GM12878 (cell line): ENCODE measurements around the gene CENATAC. TPM values are rescaled to one million over a fixed set of nuclear protein-coding genes. Genes with fewer than 3 reads are reported as not detected.

ENCODE experiments used
- ASH2L ChIP-seq: fragments of 300-600, 200-600 bp; sonication (generic); IDR thresholded peaks from 2 replicates; pipeline ENCODE4 v1.6.1; 2017; ENCODE audit warnings: low read depth, mild to moderate bottlenecking, borderline replicate concordance
- CHD2 ChIP-seq: IDR thresholded peaks from 2 replicates; pipeline ENCODE4 v1.6.1; 2011; ENCODE audit warnings: low read depth, low read length, improper control_type of control experiment, borderline replicate concordance
- CHD4 ChIP-seq: fragments of 200-600 bp; sonication (generic); IDR thresholded peaks from 2 replicates; pipeline ENCODE4 v1.6.1; 2016; ENCODE audit warnings: mild to moderate bottlenecking
- EGR1 ChIP-seq, 2 experiments: IDR thresholded peaks; 1 replicate in 1 of 2; 2 replicates in 1 of 2; pipeline ENCODE4 v1.6.1; 2011 to 2012; ENCODE audit warnings: low read depth in 2 of 2, low read length in 2 of 2, borderline replicate concordance in 1 of 2, mild to moderate bottlenecking in 1 of 2, moderate library complexity in 1 of 2
- HDAC2 ChIP-seq: fragments of 200-600 bp; sonication (generic); IDR thresholded peaks from 2 replicates; pipeline ENCODE4 v1.6.1; 2017
- MLLT1 ChIP-seq: fragments of 450-650 bp; IDR thresholded peaks from 2 replicates; pipeline ENCODE4 v1.6.1; 2016; ENCODE audit warnings: mild to moderate bottlenecking
- MYC ChIP-seq: IDR thresholded peaks from 2 replicates; pipeline ENCODE4 v1.6.1; 2011; ENCODE audit warnings: mild to moderate bottlenecking, low read length, moderate library complexity, inconsistent platforms; ENCODE audit not compliant: insufficient read depth, insufficient replicate concordance, insufficient read length, severe bottlenecking
- NBN ChIP-seq: fragments of 450-650 bp; IDR thresholded peaks from 2 replicates; pipeline ENCODE4 v1.6.1; 2016
- NFXL1 ChIP-seq: fragments of 450-650 bp; IDR thresholded peaks from 2 replicates; pipeline ENCODE4 v1.6.1; 2017; ENCODE audit warnings: antibody characterized with exemption, mild to moderate bottlenecking, borderline replicate concordance
- NFYA ChIP-seq: IDR thresholded peaks from 2 replicates; pipeline ENCODE4 v1.6.1; 2011; ENCODE audit warnings: low read depth, mild to moderate bottlenecking, low read length, improper control_type of control experiment, borderline replicate concordance
- PKNOX1 ChIP-seq: fragments of 450-650 bp; IDR thresholded peaks from 2 replicates; pipeline ENCODE4 v1.6.1; 2016; ENCODE audit warnings: mild to moderate bottlenecking
- RAD21 ChIP-seq: IDR thresholded peaks from 2 replicates; pipeline ENCODE4 v1.6.1; 2011; ENCODE audit warnings: mild to moderate bottlenecking, low read depth, low read length, moderate library complexity; ENCODE audit not compliant: insufficient read depth
- SPI1 ChIP-seq: IDR thresholded peaks from 2 replicates; pipeline ENCODE4 v1.6.1; 2011; ENCODE audit warnings: low read depth, mild to moderate bottlenecking, low read length, moderate library complexity, borderline replicate concordance; ENCODE audit not compliant: insufficient read depth
- SREBF1 ChIP-seq: IDR thresholded peaks from 2 replicates; pipeline ENCODE4 v1.6.1; 2012; ENCODE audit warnings: mild to moderate bottlenecking, low read length
- TBL1XR1 ChIP-seq: IDR thresholded peaks from 2 replicates; pipeline ENCODE4 v1.6.1; 2012; ENCODE audit warnings: low read depth, low read length, improper control_type of control experiment
- TCF3 ChIP-seq: IDR thresholded peaks from 2 replicates; pipeline ENCODE4 v1.6.1; 2012; ENCODE audit warnings: low read depth, mild to moderate bottlenecking, low read length, borderline replicate concordance; ENCODE audit not compliant: insufficient read depth
- ZBTB40 ChIP-seq: fragments of 450-650 bp; IDR thresholded peaks from 2 replicates; pipeline ENCODE4 v1.6.1; 2016; ENCODE audit warnings: mild to moderate bottlenecking, moderate library complexity, borderline replicate concordance
- polyA plus RNA-seq, 11 experiments: library from polyadenylated mRNA; depleted of rRNA in 4 of 11; unstranded in 6 of 11; stranded (reverse) in 5 of 11; fragments of >200 nt; fragmentation: Nextera tagmentation in 4 of 11; fragmentation: Illumina TruSeq in 1 of 11; extraction: Ambion mirVana in 4 of 11; extraction: Trizol in 1 of 11; gene quantifications; 1 replicate in 1 of 11; 2 replicates in 10 of 11; pipeline versions ENCODE4 v1.2.1 to v1.2.3, GENCODE V29; 2011 to 2016; ENCODE audit warnings: inconsistent platforms in 2 of 11, missing spikeins in 2 of 11, low read depth in 1 of 11
- total RNA-seq, 4 experiments: library from RNA; depleted of rRNA in 3 of 4; stranded (reverse); fragments of >200 nt in 3 of 4; fragmentation: Illumina TruSeq in 1 of 4; extraction: Trizol in 1 of 4; gene quantifications; 2 replicates each; pipeline versions ENCODE4 v1.2.1 to v1.2.3, GENCODE V29; 2013 to 2021
- TF ChIP-seq, protein P1 (sequence below): IDR thresholded peaks from 2 replicates; pipeline ENCODE4 v1.6.1; 2012; ENCODE audit warnings: low read length, inconsistent platforms

The CENATAC gene
- total and polyA plus RNA-seq, 10 of the 15 experiments (the other 5 are each of a cell fraction or from before 2014, with no cell fraction given): 4.8 to 37.1 (median 24.1) TPM

DNA sequence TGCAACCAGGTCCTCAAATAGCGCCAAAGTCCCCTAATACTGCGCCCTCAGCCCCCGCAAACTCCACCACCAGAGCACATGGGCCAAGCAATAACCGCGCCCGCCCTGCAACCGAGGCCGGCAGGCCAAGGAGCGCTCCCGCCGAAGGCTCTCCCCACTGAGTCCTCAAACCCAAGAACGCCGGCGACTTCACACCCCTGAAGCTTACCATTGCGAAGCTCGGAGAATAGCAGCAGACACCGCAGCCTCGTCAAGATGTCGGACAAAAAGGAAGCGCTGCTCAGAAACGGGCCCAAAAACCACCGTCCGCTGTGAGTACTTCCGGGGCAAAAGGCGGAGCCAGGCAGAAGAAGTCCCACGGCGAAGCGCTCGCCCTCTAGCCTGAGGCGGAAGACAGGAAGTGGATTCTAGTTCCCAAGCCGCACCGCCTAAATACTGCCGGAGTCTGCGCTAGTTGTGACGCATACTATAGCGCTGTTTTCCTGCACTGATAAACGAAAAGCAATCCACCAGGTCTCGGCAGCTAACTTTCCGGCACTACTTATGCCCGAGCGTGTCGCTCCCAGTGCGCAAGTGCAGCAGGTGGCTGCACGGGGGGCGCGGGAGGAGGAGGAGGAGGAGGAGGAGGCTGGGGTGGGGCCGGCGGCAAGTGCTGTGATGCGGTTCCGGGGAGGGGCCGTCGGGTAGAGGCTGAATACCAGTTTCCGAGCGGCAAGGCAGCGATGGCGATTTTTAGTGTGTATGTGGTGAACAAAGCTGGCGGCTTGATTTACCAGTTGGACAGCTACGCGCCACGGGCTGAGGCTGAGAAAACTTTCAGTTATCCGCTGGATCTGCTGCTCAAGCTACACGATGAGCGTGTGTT is 20.4 kb downstream of the CENATAC start, which contains the start of the genes RPS25 and TRAPPC4 (continued):
- peak; percentile 98 for TF ChIP-seq ZBTB40
- peak; percentile 44; the same call in 1 of the 2 replicates for TF ChIP-seq PKNOX1
- TF ChIP-seq CHD4: no peak
- TF ChIP-seq, protein P1, sequence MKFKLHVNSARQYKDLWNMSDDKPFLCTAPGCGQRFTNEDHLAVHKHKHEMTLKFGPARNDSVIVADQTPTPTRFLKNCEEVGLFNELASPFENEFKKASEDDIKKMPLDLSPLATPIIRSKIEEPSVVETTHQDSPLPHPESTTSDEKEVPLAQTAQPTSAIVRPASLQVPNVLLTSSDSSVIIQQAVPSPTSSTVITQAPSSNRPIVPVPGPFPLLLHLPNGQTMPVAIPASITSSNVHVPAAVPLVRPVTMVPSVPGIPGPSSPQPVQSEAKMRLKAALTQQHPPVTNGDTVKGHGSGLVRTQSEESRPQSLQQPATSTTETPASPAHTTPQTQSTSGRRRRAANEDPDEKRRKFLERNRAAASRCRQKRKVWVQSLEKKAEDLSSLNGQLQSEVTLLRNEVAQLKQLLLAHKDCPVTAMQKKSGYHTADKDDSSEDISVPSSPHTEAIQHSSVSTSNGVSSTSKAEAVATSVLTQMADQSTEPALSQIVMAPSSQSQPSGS: no peak
- TF ChIP-seq NFXL1: no peak
- TF ChIP-seq NFYA: no peak
- TF ChIP-seq CHD2: peak; percentile 79
- peak; percentile 75; the same call in 1 of the 2 replicates for TF ChIP-seq ASH2L
- no peak for TF ChIP-seq RAD21
- no peak for TF ChIP-seq HDAC2
- TF ChIP-seq TBL1XR1: no peak
- peak; percentile 69 for TF ChIP-seq NBN
- TF ChIP-seq TCF3: 0 out of 2 replicates have a peak, but pooled peaks have one; percentile 48
- peak in 1 of 2 experiments; percentile 73; a peak in 2 of 3 replicates for TF ChIP-seq EGR1 (IDR thresholded peaks at IDR 0.05; ENCODE audit: borderline replicate concordance in 1 of 2, low read depth in 2 of 2, low read length in 2 of 2)
- TF ChIP-seq MYC: peak; percentile 82
- peak; percentile 77; the same call in 1 of the 2 replicates for TF ChIP-seq SPI1
- peak; percentile 81 for TF ChIP-seq SREBF1
- TF ChIP-seq MLLT1: peak; percentile 88; the same call in 1 of the 2 replicates
